NOMO-1 treated with dmso at 0.1 percent for 144 hours (cell line): ENCODE results near the gene STAMBPL1.

ENCODE experiments used
- DNase-seq: peaks from one replicate; lab custom pipeline; 2025; ENCODE audit not compliant: unreplicated experiment; lab: John Stamatoyannopoulos, UW

The STAMBPL1 gene

GRCh38 chr10:88892222-88892967 lies 12.3 kb downstream of the STAMBPL1 start:
- DNase-seq = no peak

DNA sequence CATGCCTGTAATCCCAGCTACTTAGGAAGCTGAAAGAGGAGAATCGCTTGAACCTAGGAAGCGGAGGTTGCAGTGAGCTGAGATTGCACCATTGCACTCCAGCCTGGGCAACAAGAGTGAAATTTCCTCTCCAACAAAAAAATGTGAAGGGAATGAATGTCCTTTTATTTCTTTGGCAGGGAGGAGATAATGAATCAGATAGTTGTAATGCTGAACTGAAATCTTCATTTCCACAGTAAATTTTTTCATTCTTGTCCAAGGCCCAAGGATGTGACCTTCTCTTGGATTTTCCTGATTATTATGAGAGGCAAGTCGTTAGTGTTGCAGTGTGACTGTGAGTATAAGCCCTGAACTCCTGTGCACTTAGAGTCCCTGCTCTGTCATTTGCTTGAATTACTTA lies 13.6 kb downstream of the STAMBPL1 start:
- DNase-seq = no peak

- no peak for DNase-seq
These were observed 15.2 kb downstream of the STAMBPL1 start for GRCh38 chr10:88895250-88895649.

- DNase-seq = no peak
These were observed 16.4 kb downstream of the STAMBPL1 start for GRCh38 chr10:88896372-88896993.

DNA sequence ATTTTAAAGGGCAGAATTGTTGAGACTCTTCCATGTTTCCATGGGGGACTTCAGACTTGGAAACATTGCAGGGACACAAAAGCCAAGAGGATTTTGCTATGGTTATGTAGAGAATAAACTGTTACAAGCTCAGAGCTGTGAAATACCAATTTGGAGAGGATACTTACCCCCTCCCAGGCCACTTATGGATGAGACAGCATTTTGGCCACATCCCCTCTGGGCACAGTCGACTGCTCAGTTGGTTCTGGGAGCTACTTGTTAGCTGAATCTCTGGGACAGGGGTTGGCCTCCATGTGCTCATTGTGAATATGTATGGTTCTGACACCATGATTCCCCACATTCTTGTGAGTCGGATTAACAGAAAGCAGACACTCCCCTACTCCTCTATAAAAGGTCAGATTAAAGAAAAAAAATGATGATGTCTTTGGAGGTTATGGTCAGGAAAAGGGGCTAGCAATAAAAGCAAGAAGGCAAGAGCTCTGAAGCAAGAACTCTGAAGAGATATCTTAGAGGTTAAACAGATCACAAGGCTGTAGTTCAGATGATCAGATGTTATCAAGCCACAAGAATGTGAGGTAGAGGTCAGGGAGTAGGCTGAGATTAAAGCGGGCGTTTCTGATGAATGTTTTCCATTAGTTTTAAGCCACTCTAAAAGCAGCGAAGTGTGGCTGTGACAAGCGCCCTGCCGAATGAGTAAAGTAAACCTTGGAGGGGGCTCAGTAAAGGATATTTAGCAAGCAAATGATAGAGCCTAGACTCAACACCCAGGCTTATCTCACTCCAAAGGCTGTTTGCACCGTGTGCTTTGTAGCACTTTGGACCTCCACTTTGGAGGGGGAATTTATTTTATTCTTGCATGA lies 17.2 kb downstream of the STAMBPL1 start:
- no peak for DNase-seq

DNA sequence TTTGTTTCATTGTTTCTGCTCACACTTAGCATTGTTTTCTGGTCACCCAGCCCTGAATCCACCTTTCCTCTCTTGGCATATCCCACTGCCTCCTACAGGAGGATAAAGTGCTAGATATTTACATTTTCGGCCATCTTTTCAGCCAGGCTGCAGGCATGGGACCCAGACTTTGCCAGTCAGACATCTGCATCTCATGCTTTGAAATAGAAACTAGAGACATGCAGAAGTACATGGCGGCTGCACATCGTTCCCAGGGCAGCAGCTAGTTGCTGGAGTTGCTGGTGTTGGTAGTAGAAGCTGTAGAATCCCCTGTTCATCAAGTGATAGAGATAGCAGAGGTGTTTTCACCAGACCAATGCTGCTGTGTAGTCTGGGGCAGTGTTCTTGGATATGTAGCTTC lies 18.7 kb downstream of the STAMBPL1 start:
- no peak for DNase-seq

DNA sequence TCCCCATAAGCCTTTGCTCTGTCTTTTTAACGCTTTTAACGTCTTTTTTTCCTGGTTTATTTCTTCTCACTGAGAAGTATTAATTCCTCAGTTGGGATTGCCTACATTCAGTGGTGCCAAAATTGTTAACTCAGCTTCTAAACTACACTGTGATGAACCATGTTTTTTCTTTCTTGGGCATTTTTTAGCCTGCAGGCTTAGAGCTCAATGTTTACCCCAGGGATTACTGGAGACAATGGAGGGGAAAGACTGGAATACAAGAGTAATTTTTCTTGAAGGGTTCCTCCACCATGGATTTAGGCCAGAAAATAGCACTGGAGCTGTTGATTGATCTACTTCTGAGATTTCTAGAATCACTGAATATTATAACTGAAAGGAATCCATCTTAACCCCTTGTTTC lies 19.8 kb downstream of the STAMBPL1 start:
- DNase-seq = no peak

DNA sequence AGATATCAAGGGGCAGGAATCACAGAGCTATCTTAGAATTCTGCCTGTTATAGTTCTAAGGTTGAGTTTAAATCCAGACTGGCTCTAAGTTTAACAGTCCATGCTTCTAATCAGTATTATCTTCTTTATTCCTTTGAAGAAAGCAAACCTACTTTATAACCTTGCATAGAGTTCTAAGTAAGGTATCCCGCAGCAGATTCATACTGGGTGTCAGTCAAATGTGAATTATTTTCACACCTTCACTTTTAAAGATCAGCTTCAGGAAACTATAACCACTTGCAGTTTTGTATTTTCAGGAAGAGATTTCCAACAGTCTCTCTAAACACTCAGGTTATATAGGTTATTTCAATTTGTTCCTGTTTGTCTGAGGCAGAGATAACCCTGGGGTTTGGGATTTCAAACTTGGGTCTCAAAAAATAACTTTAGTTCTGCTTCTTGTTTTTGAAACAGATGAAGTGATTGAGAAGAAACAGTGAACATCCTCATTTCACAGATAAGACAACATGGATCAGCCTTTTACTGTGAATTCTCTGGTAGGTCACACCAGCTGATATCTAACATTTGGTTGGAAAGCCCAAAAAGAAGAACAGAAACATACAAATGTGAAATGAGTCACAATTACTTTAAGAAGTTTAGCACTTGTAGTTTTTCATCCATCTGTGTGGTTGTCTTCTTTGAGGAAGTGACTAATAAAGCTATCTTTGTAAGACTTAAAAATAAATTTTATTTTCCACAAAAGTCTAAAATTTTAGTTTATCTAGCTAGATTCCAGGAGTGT lies 21.4 kb downstream of the STAMBPL1 start:
- peak; percentile 49 for DNase-seq

DNA sequence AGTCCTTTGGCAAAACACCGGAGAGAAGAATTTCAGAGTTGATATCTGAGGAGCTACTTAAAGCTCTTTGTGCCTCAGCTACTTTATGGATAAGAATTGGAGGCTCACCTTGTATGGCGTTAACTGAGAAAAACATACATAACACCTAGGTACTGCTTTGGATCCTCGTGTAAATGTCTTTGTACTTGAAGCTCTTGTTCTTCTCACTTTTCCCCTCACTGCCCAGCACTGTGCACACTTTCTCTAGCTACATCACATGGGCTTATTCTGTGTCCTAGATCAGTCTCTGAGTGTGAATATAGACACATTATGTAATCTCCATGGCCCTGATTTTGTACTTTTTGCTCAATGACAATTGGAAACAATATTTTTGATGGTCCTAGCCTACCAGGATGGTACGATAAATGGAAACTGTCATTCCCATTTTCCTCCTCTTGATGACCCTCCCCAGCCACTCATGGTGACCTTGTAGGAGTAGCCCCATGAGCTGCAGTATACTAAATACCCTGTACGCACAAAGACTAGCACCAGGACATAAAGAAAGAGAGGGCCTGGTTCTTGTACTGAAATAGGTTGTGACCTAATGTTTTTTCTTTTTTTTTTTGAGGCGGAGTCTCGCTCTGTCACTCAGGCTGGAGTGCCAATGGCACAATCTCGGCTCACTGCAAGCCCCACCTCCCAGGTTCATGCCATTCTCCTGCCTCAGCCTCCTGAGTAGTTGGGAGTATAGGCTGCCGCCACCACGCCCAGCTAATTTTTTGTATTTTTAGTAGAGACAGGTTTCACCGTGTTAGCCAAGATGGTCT lies 22.1 kb downstream of the STAMBPL1 start:
- DNase-seq = no peak

GRCh38 chr10:88903715-88904114 lies 23.7 kb downstream of the STAMBPL1 start:
- DNase-seq = no peak

GRCh38 chr10:88906921-88907320 lies 26.9 kb downstream of the STAMBPL1 start:
- DNase-seq = no peak

DNA sequence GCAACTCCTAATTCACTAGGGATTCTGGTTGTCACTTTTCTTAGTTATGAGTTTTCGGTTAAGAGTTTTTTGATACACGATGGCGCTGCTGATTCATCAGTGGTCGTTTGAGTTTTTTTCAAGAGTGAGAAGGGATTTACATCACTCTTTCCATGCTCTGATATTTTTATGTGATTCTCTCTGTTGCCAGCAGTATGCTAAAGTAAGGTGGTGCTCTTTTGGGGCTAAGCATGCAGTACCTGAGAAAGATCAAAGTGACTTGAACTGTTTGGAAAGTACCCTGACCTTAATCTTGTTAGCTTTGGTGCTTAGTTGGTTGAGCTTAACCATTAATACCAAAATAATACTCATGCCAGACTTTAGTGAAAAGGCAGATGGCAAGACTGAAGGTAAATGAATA lies 28.1 kb downstream of the STAMBPL1 start:
- no peak for DNase-seq

- no peak for DNase-seq
These were observed 31.1 kb downstream of the STAMBPL1 start for GRCh38 chr10:88911116-88911515.

DNA sequence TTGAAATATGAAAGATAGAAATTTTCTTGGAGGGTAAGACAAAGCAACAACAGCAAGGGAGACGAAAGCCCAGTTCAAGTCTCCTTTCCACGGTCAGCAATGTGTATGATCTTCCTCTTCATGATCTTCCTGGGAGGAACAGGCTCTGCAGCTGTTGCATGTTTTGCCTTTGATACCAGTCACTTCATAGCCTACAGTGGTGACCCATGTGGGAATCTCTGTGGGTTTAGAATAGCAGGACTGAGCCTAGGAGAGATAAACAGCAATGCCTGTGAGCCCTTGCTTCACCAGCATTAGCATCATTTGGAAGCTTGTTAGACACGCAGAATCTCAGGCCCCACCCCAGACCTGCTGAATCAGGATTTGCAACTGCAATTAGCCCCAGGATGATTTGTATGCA lies 31.8 kb downstream of the STAMBPL1 start:
- no peak for DNase-seq

DNA sequence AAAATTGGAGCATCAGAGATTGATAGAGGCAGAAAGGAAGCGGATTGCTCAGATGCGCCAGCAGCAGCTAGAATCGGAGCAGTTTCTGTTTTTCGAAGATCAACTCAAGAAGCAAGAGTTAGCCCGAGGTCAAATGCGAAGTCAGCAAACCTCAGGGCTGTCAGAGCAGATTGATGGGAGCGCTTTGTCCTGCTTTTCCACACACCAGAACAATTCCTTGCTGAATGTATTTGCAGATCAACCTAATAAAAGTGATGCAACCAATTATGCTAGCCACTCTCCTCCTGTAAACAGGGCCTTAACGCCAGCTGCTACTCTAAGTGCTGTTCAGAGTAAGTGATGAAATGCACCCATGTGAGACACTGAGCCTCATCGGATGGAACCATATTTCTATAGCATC lies 33.1 kb downstream of the STAMBPL1 start:
- DNase-seq = no peak

DNA sequence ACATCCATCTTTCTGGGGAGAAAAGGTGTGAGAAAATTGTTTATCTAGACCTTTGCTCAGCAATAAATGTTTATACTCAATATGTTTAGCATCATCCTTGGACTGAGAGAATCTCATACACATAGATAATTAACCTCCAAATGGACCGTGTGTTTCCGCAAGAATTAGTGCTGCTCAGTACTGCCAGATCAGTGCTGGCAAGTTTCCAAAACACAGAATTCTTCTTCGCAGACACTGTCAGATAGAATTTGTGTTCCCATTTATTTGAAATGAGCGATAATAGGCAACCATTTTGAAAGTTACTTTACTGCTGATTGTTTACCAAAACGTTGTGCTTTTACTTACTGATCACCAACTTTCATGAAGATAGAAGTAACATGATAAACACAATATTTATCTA lies 33.7 kb downstream of the STAMBPL1 start:
- no peak for DNase-seq

DNA sequence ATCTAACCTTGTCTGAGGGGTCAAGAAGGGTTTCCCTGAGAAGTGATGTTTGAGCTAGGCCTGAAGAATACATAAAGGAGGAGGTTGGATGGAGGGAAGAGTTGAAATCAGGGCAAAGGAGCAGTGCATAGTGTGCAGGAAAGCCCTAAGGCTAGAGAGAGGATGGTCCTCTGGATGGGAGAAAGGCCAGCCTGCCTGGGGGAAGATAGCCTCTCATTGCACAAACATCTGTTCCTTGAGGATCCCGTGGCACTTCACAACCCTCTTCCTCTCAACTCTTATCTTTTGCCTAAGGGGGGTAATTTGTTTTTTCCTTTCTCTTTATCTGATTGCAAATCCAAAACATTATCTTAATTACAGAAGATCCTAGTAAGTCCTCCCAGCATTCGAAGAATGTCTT lies 35.7 kb downstream of the STAMBPL1 start:
- DNase-seq = no peak

GRCh38 chr10:88916231-88916630 lies 36.2 kb downstream of the STAMBPL1 start:
- no peak for DNase-seq

GRCh38 chr10:88916986-88917385 lies 36.9 kb downstream of the STAMBPL1 start:
- no peak for DNase-seq

DNA sequence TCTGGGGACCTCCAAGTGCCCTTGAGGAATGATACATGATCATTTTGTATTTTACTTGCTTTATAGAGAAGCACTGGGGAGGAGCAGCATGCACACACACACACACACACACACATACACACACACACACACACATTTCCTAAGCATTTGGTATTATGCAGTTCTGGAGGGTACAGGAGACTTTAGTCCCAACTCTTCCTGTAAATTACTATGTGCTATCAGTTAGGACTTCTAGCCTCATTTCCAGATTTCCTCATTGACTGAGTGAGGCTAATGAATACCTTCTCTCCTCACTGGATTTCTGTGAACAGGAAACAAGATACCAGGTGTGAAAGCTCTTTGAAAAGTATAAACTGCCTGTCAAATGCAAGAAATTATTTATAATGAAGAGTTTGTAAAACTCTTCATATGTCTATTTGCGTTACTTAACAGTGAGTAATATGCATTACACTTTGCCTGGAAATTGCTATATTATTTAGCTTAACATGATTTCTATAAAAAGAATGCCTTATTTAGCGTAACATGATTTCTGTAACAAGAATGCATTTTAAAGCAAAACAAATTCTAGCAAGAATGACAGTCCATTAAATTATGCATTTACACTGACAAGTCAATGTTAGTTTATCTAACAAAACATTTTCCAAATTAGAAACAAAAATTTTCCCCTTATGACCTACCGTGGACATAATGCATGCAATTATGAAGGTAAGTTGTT lies 38.3 kb downstream of the STAMBPL1 start:
- no peak for DNase-seq
